ENCODE results near the gene METAP1D.

GRCh38 chr2:171963198-171963597 lies 36.6 kb upstream of the METAP1D start:
- TF ChIP-seq GATA3 (IDR thresholded peaks at IDR 0.05; ENCODE audit: low read depth, low read length), result no peak
- no peak for TF ChIP-seq GATA2 (IDR thresholded peaks at IDR 0.05; ENCODE audit: low read depth, low read length)

All from SH-SY5Y (cell line).